Loucy (cell line): ENCODE measurements around the gene TMSB10.

Experiments
- H2AFZ ChIP-seq: fragments of 200-600 bp; sonication (generic); 2 replicates; pipeline ENCODE4 v1.6.0; 2016; ENCODE audit warnings: antibody characterized with exemption, mild to moderate bottlenecking, low read length, moderate library complexity
- H3F3A ChIP-seq: fragments of 200-600 bp; 2 replicates; pipeline ENCODE4 v1.6.0; 2016; ENCODE audit warnings: antibody characterized with exemption, low read depth, mild to moderate bottlenecking
- H3K27me3 ChIP-seq: fragments of 200-600 bp; sonication (generic); 2 replicates; pipeline ENCODE4 v1.6.1; 2014; ENCODE audit warnings: low read length, mild to moderate bottlenecking; ENCODE audit not compliant: insufficient read depth, poor library complexity, severe bottlenecking
- H3K36me3 ChIP-seq: fragments of 200-600 bp; sonication (generic); 2 replicates; pipeline ENCODE4 v1.6.1; 2016; ENCODE audit warnings: low read length; ENCODE audit not compliant: insufficient read depth
- H3K4me1 ChIP-seq: fragments of 200-600 bp; sonication (generic); 2 replicates; pipeline ENCODE4 v1.5.1; 2014; ENCODE audit warnings: low read length, mild to moderate bottlenecking; ENCODE audit not compliant: insufficient read depth, poor library complexity, severe bottlenecking
- H3K4me2 ChIP-seq: fragments of 200-600 bp; sonication (generic); 2 replicates; pipeline ENCODE4 v1.6.0; 2014; ENCODE audit warnings: antibody characterized with exemption, low read length, low read depth, mild to moderate bottlenecking; ENCODE audit not compliant: poor library complexity, severe bottlenecking
- H3K4me3 ChIP-seq: fragments of 200-600 bp; sonication (generic); 2 replicates; pipeline ENCODE4 v1.5.1; 2014; ENCODE audit warnings: low read length, mild to moderate bottlenecking, mixed read lengths; ENCODE audit not compliant: poor library complexity, severe bottlenecking
- H3K79me2 ChIP-seq: fragments of 200-600 bp; sonication (generic); 2 replicates; pipeline ENCODE4 v1.6.1; 2014; ENCODE audit warnings: low read length; ENCODE audit not compliant: insufficient read depth
- H3K9ac ChIP-seq: fragments of 200-600 bp; sonication (generic); 2 replicates; pipeline ENCODE4 v1.6.0; 2014; ENCODE audit warnings: mild to moderate bottlenecking, low read depth, low read length, moderate library complexity; ENCODE audit not compliant: poor library complexity, severe bottlenecking
- H3K9me2 ChIP-seq: fragments of 200-600 bp; sonication (generic); replicated peaks from 2 replicates; pipeline ENCODE4 v1.6.1; 2016; ENCODE audit warnings: low read depth, low read length, mixed read lengths
- H3K9me3 ChIP-seq: fragments of 200-600 bp; sonication (generic); 2 replicates; pipeline ENCODE4 v1.6.1; 2014; ENCODE audit warnings: mild to moderate bottlenecking, antibody characterized with exemption, low read length, low read depth; ENCODE audit not compliant: insufficient read depth
- H4K20me1 ChIP-seq: fragments of 200-600 bp; sonication (generic); 2 replicates; pipeline ENCODE4 v1.6.0; 2014; ENCODE audit warnings: antibody characterized with exemption, low read length, mild to moderate bottlenecking; ENCODE audit not compliant: insufficient read depth, poor library complexity, severe bottlenecking
- CTCF ChIP-seq: fragments of 200-600 bp; sonication (generic); conservative IDR thresholded peaks from 2 replicates; pipeline ENCODE4 v1.5.1; 2014; ENCODE audit warnings: mild to moderate bottlenecking, antibody characterized with exemption, low read length
- EZH2phosphoT487 ChIP-seq: fragments of 200-600 bp; IDR thresholded peaks from 2 replicates; pipeline ENCODE4 v1.6.1; 2018; ENCODE audit warnings: antibody characterized with exemption, mild to moderate bottlenecking, moderate library complexity, borderline replicate concordance

The TMSB10 gene

GRCh38 chr2:84897773-84898172 lies 7.7 kb upstream of the TMSB10 start:
- Histone ChIP-seq H3K9me3 (no peaks in the 10 kb centered on the region), H3K9me2 (no peaks in the 10 kb centered on the region), H3K36me3 (no peaks in the 10 kb centered on the region), H3K27me3 (no peaks in the 10 kb centered on the region), H3K4me2 (peak overlapping the region; percentile 49), H3K79me2 (no peaks in the 10 kb centered on the region), H3K9ac (peak overlapping the region; percentile 20), H2AFZ (peak overlapping the region; percentile 67; the same call in 1 of the 2 replicates), H4K20me1 (no peaks in the 10 kb centered on the region), H3K4me1 (peaks cover 32% of the 10 kb centered on the region), H3F3A (no peaks in the 10 kb centered on the region; the same call in 1 of the 2 replicates), H3K4me3 (no peak overlapping the region)
- TF ChIP-seq CTCF: no peak
- no peak for TF ChIP-seq EZH2phosphoT487

- no peaks in the 10 kb centered on the region for H3K9me3 ChIP-seq
- no peaks in the 10 kb centered on the region for H3K79me2 ChIP-seq
- H3K4me1 ChIP-seq: peaks cover 27% of the 10 kb centered on the region
- no peak overlapping the region for H3K4me3 ChIP-seq
- no peaks in the 10 kb centered on the region for H3K36me3 ChIP-seq
- H3K4me2 ChIP-seq: no peak overlapping the region
- no peak overlapping the region for H2AFZ ChIP-seq
- H3K9ac ChIP-seq: peak overlapping the region; percentile 20
- H3K9me2 ChIP-seq: no peaks in the 10 kb centered on the region
- TF ChIP-seq EZH2phosphoT487 (no peak), CTCF (no peak)
- H4K20me1 ChIP-seq: no peaks in the 10 kb centered on the region
- no peaks in the 10 kb centered on the region; the same call in 1 of the 2 replicates for H3F3A ChIP-seq
- H3K27me3 ChIP-seq: no peaks in the 10 kb centered on the region
Measured at GRCh38 chr2:84899304-84900204, 5.9 kb upstream of the TMSB10 start.

- H3K27me3 ChIP-seq: no peaks in the 10 kb centered on the region
- H3K4me3 ChIP-seq: no peak overlapping the region
- no peaks in the 10 kb centered on the region for H3K9me3 ChIP-seq
- H3K4me2 ChIP-seq: no peak overlapping the region
- no peaks in the 10 kb centered on the region for H3K9me2 ChIP-seq
- no peaks in the 10 kb centered on the region for H3K36me3 ChIP-seq
- H3F3A ChIP-seq: no peaks in the 10 kb centered on the region; the same call in 1 of the 2 replicates
- H3K79me2 ChIP-seq: peaks cover 5% of the 10 kb centered on the region
- peaks cover 2% of the 10 kb centered on the region for H4K20me1 ChIP-seq
- H2AFZ ChIP-seq: no peak overlapping the region
- TF ChIP-seq CTCF (no peak), EZH2phosphoT487 (no peak)
- H3K4me1 ChIP-seq: peaks cover 21% of the 10 kb centered on the region
- H3K9ac ChIP-seq: no peak overlapping the region
Measured at GRCh38 chr2:84900971-84901370, 4.5 kb upstream of the TMSB10 start.
